GM12878 (cell line): Measurements from ENCODE around the gene SWI5. TPM values are rescaled to one million over a fixed set of nuclear protein-coding genes. Genes with fewer than 3 reads are reported as not detected.
A peak's percentile ranks its signal among the peaks of the same experiment; 100 is the strongest.

Experiments
- ATAC-seq: fragments of 200-7000 bp; cut with Tn5 transposase; 3 replicates; pipeline ENCODE4 v1.9.1; 2020; ENCODE audit warnings: mild to moderate bottlenecking, moderate library complexity
- BruUV-seq: library from RNA; stranded (reverse); fragments of 400-500 nt; replicated peaks from 2 replicates; lab custom pipeline; 2021; lab: Mats Ljungman, UMichigan
- CTCF ChIA-PET: fragments of 300-600 bp; sonication (Branson Sonifier 250); formaldehyde crosslinking; extraction: SDS; loops from one replicate; lab custom pipeline; 2021; ENCODE audit warnings: inconsistent platforms; lab: Yijun Ruan, JAX
- POLR2A ChIA-PET: fragments of 350-600 bp; formaldehyde crosslinking; extraction: SDS; loops from one replicate; lab custom pipeline; 2021; ENCODE audit warnings: inconsistent platforms; lab: Charles Lee
- RAD21 ChIA-PET: fragments of 300-600 bp; sonication (Branson Sonifier 250); formaldehyde crosslinking; loops from one replicate; lab custom pipeline; 2023; ENCODE audit warnings: antibody characterized with exemption; ENCODE audit not compliant: unreplicated experiment; lab: Charles Lee
- SMC1A ChIA-PET: fragments of 300-600 bp; sonication (Branson Sonifier 250); formaldehyde crosslinking; loops from one replicate; lab custom pipeline; 2023; ENCODE audit not compliant: unreplicated experiment, uncharacterized antibody; lab: Charles Lee
- DNase-seq: peaks from one replicate; pipeline ENCODE4 v3.0.0-alpha.2; 2011; ENCODE audit warnings: low read depth, low spot score
- FAIRE-seq: peaks from 3 replicates; lab custom pipeline; 2011; peaks lifted over from hg19 to GRCh38; lab: Jason Lieb, UNC
- H2AFZ ChIP-seq: 2 replicates; pipeline ENCODE4 v1.6.0; 2011; ENCODE audit warnings: low read depth, low read length, control low read depth; ENCODE audit not compliant: control insufficient read depth
- H3K27ac ChIP-seq: 2 replicates; pipeline ENCODE4 v1.5.1; 2011; ENCODE audit warnings: control low read depth; ENCODE audit not compliant: control insufficient read depth, insufficient read depth
- H3K27me3 ChIP-seq, 2 experiments: replicated peaks in 1 of 2; 2 replicates each; pipeline versions ENCODE4 v1.6.0 to v1.6.1; 2011; ENCODE audit warnings: low read length in 1 of 2; ENCODE audit not compliant: control insufficient read depth in 2 of 2, insufficient read depth in 2 of 2
- H3K36me3 ChIP-seq, 2 experiments: 2 replicates each; pipeline ENCODE4 v1.5.1; 2011; ENCODE audit warnings: low read length in 1 of 2; ENCODE audit not compliant: control insufficient read depth in 2 of 2, insufficient read depth in 2 of 2
- H3K4me1 ChIP-seq: 2 replicates; pipeline ENCODE4 v1.6.1; 2011; ENCODE audit warnings: mild to moderate bottlenecking, low read length, moderate library complexity, mixed read lengths; ENCODE audit not compliant: control insufficient read depth, insufficient read depth
- H3K4me2 ChIP-seq: 2 replicates; pipeline ENCODE4 v1.6.0; 2011; ENCODE audit warnings: control low read depth; ENCODE audit not compliant: control insufficient read depth, insufficient read depth
- H3K4me3 ChIP-seq: fragments of 200-600 bp; sonication (generic); 2 replicates; pipeline ENCODE4 v1.5.1; 2016
- H3K79me2 ChIP-seq: 2 replicates; pipeline ENCODE4 v1.6.0; 2011; ENCODE audit warnings: low read length; ENCODE audit not compliant: control insufficient read depth, insufficient read depth
- H3K9ac ChIP-seq: 2 replicates; pipeline ENCODE4 v1.8.0; 2011; ENCODE audit warnings: low read length, control low read depth, mixed read lengths; ENCODE audit not compliant: control insufficient read depth, insufficient read depth
- H3K9me3 ChIP-seq: replicated peaks from 3 replicates; pipeline ENCODE4 v1.5.1; 2011; ENCODE audit warnings: mild to moderate bottlenecking, low read length; ENCODE audit not compliant: control insufficient read depth, insufficient read depth
- H4K20me1 ChIP-seq: 2 replicates; pipeline ENCODE4 v1.6.0; 2011; ENCODE audit not compliant: control insufficient read depth, insufficient read depth
- CBX5 ChIP-seq: sonication (generic); IDR thresholded peaks from 2 replicates; pipeline ENCODE4 v1.6.1; 2016; ENCODE audit warnings: low read depth, moderate library complexity, mild to moderate bottlenecking, inconsistent platforms
- CHD4 ChIP-seq: fragments of 200-600 bp; sonication (generic); IDR thresholded peaks from 2 replicates; pipeline ENCODE4 v1.6.1; 2016; ENCODE audit warnings: mild to moderate bottlenecking
- EP300 ChIP-seq, 2 experiments: fragments of 150-350 bp in 1 of 2; IDR thresholded peaks; 2 replicates each; pipeline ENCODE4 v1.6.1; 2011 to 2012; ENCODE audit warnings: low read depth in 2 of 2, low read length in 2 of 2, borderline replicate concordance in 1 of 2, improper control_type of control experiment in 1 of 2, inconsistent platforms in 1 of 2; ENCODE audit not compliant: control insufficient read depth in 1 of 2
- FOXM1 ChIP-seq: IDR thresholded peaks from 2 replicates; pipeline ENCODE4 v1.6.1; 2012; ENCODE audit warnings: low read depth, mild to moderate bottlenecking, inconsistent platforms, low read length, moderate library complexity
- HCFC1 ChIP-seq: fragments of 150-350 bp; IDR thresholded peaks from 2 replicates; pipeline ENCODE4 v1.6.1; 2014; ENCODE audit warnings: low read length
- HDAC2 ChIP-seq: fragments of 200-600 bp; sonication (generic); IDR thresholded peaks from 2 replicates; pipeline ENCODE4 v1.6.1; 2017
- MEF2A ChIP-seq: IDR thresholded peaks from 2 replicates; pipeline ENCODE4 v1.6.1; 2011; ENCODE audit warnings: low read depth, mild to moderate bottlenecking, low read length, moderate library complexity; ENCODE audit not compliant: insufficient read depth
- MTA3 ChIP-seq: IDR thresholded peaks from 2 replicates; pipeline ENCODE4 v1.6.1; 2012; ENCODE audit warnings: low read length, inconsistent platforms, borderline replicate concordance
- MYC ChIP-seq: IDR thresholded peaks from 2 replicates; pipeline ENCODE4 v1.6.1; 2011; ENCODE audit warnings: mild to moderate bottlenecking, low read length, moderate library complexity, inconsistent platforms; ENCODE audit not compliant: insufficient read depth, insufficient replicate concordance, insufficient read length, severe bottlenecking
- NFXL1 ChIP-seq: fragments of 450-650 bp; IDR thresholded peaks from 2 replicates; pipeline ENCODE4 v1.6.1; 2017; ENCODE audit warnings: antibody characterized with exemption, mild to moderate bottlenecking, borderline replicate concordance
- PKNOX1 ChIP-seq: fragments of 450-650 bp; IDR thresholded peaks from 2 replicates; pipeline ENCODE4 v1.6.1; 2016; ENCODE audit warnings: mild to moderate bottlenecking
- SMARCA5 ChIP-seq: fragments of 450-650 bp; IDR thresholded peaks from 2 replicates; pipeline ENCODE4 v1.6.1; 2017; ENCODE audit warnings: mild to moderate bottlenecking
- STAT1 ChIP-seq: fragments of 450-650 bp; conservative IDR thresholded peaks from 2 replicates; pipeline ENCODE4 v1.6.1; 2014; ENCODE audit warnings: antibody characterized with exemption, mild to moderate bottlenecking
- USF1 ChIP-seq: IDR thresholded peaks from 2 replicates; pipeline ENCODE4 v1.6.1; 2011; ENCODE audit warnings: borderline replicate concordance, low read depth, mild to moderate bottlenecking, moderate library complexity, mixed read lengths, low read length; ENCODE audit not compliant: insufficient read depth; ENCODE audit errors: extremely low read length
- YY1 ChIP-seq: IDR thresholded peaks from 2 replicates; pipeline ENCODE4 v1.6.1; 2011; ENCODE audit warnings: low read depth, mild to moderate bottlenecking, low read length
- ZNF622 ChIP-seq: fragments of 450-650 bp; IDR thresholded peaks from 2 replicates; pipeline ENCODE4 v1.6.1; 2017; ENCODE audit warnings: mild to moderate bottlenecking, inconsistent platforms
- WGBS: methylation state at CpG from one replicate; pipeline ENCODE4 v1.1.6; 2016; ENCODE audit warnings: low lambda C conversion rate; ENCODE audit not compliant: insufficient replicate concordance, insufficient coverage; ENCODE audit errors: missing lambda C conversion rate; 5-methylcytosine and 5-hydroxymethylcytosine counted together
- in situ Hi-C: fragments of 300-500 bp; cut with MboI; formaldehyde crosslinking; loops from 9 replicates; pipeline ENCODE4 v1.14.3; 2018; ENCODE audit warnings: mixed read lengths
- intact Hi-C: fragments of 100-400 bp; cut with micrococcal nuclease; formaldehyde crosslinking; loops from one replicate; pipeline ENCODE4 v1.14.2; 2022; ENCODE audit not compliant: unreplicated experiment
- polyA plus RNA-seq, 11 experiments: library from polyadenylated mRNA; depleted of rRNA in 4 of 11; unstranded in 6 of 11; stranded (reverse) in 5 of 11; fragments of >200 nt; fragmentation: Nextera tagmentation in 4 of 11; fragmentation: Illumina TruSeq in 1 of 11; extraction: Ambion mirVana in 4 of 11; extraction: Trizol in 1 of 11; gene quantifications; 1 replicate in 1 of 11; 2 replicates in 10 of 11; pipeline versions ENCODE4 v1.2.1 to v1.2.3, GENCODE V29; 2011 to 2016; ENCODE audit warnings: inconsistent platforms in 2 of 11, missing spikeins in 2 of 11, low read depth in 1 of 11
- total RNA-seq, 4 experiments: library from RNA; depleted of rRNA in 3 of 4; stranded (reverse); fragments of >200 nt in 3 of 4; fragmentation: Illumina TruSeq in 1 of 4; extraction: Trizol in 1 of 4; gene quantifications; 2 replicates each; pipeline versions ENCODE4 v1.2.1 to v1.2.3, GENCODE V29; 2013 to 2021

The SWI5 gene
- total and polyA plus RNA-seq, 10 of the 15 experiments (the other 5 are each of a cell fraction or from before 2014, with no cell fraction given): 13.3 to 36.2 (median 18.1) TPM

GRCh38 chr9:128250839-128251731 lies 25.0 kb upstream of the SWI5 start:
- no peak for FAIRE-seq
- 15% methylated on average over 25 of the region's 43 CpGs for WGBS
- in situ Hi-C loops: no loop called here

DNA sequence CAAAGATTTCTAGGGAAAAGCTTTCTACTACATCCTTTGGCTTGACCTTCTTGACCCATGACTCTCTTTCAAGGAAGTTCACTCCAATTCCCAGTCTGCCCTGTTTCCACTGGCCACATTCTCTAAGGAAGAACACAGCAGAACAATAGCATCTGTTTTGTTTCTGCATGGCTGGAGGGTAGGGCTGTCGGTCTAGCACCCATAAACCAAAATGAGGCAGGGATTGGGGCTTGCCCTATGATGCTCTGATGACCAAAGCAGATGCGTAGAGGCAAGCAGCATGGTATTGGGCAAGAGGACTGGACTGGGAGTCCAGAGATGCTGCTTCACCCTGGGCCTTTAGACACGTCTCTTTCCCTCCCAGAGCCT lies 24.4 kb upstream of the SWI5 start:
- ATAC-seq: no peak
- Histone ChIP-seq H3K27ac (no peak overlapping the region), H3K9ac (no peak overlapping the region), H3K4me1 (no peaks in the 10 kb centered on the region), H2AFZ (no peak overlapping the region), H3K27me3 (peaks cover 0 to 3% of the 10 kb centered on the region in 2 experiments; a peak in 2 of 4 replicates), H4K20me1 (no peaks in the 10 kb centered on the region), H3K4me3 (no peak overlapping the region), H3K4me2 (no peak overlapping the region), H3K79me2 (no peaks in the 10 kb centered on the region), H3K36me3 (no peaks in the 10 kb centered on the region; a peak in 1 of 4 replicates), H3K9me3 (no peaks in the 10 kb centered on the region)
- CTCF ChIA-PET: no interaction called here
- SMC1A ChIA-PET: no interaction called here
- in situ Hi-C loops (no loop called here), intact Hi-C loops (no loop called here)
- DNase-seq: no peak
- WGBS: 28% methylated on average over 3 of the region's 3 CpGs
- FAIRE-seq: no peak
- TF ChIP-seq HDAC2: no peak
- TF ChIP-seq EP300 (IDR thresholded peaks at IDR 0.05; ENCODE audit: borderline replicate concordance in 1 of 2, control insufficient read depth in 1 of 2, low read depth in 2 of 2, low read length in 2 of 2): no peak
- TF ChIP-seq FOXM1: no peak
- TF ChIP-seq CHD4: no peak
- no peak for TF ChIP-seq MTA3
- TF ChIP-seq PKNOX1: no peak
- TF ChIP-seq MYC: no peak
- TF ChIP-seq USF1: no peak
- RAD21 ChIA-PET: no interaction called here
- POLR2A ChIA-PET: no interaction called here
- no TSS peak for BruUV-seq

More at GRCh38 chr9:128250839-128251731, 25.0 kb upstream of the SWI5 start:
- H3K9ac ChIP-seq: no peak overlapping the region
- SMC1A ChIA-PET: interaction anchor here (1.4 kb wide), 1 partner anchor 10 kb away, joined by 3 read pairs; no protein-coding TSS in a partner anchor
- no peaks in the 10 kb centered on the region for H3K9me3 ChIP-seq
- RAD21 ChIA-PET: no interaction called here
- peaks cover 0 to 3% of the 10 kb centered on the region in 2 experiments; a peak in 2 of 4 replicates for H3K27me3 ChIP-seq
- CTCF ChIA-PET: interaction anchor here (0.7 to 1.8 kb wide), 4 partner anchors 8 to 90 kb away, joined by 3 to 9 read pairs (median 3); no protein-coding TSS in a partner anchor
- H3K27ac ChIP-seq: no peak overlapping the region
- no peaks in the 10 kb centered on the region for H3K4me1 ChIP-seq
- ATAC-seq: no peak
- peak overlapping the region; percentile 28 for H2AFZ ChIP-seq
- no peak for DNase-seq
- TF ChIP-seq STAT1 (no peak), HCFC1 (no peak), CBX5 (no peak), MEF2A (no peak), SMARCA5 (no peak), YY1 (no peak), NFXL1 (no peak), ZNF622 (no peak)
- peak overlapping the region; percentile 64; the same call in 1 of the 2 replicates for H3K4me3 ChIP-seq
- peak overlapping the region; percentile 58 for H3K4me2 ChIP-seq
- H3K36me3 ChIP-seq: no peaks in the 10 kb centered on the region
- no TSS peak for BruUV-seq
- H3K79me2 ChIP-seq: no peaks in the 10 kb centered on the region
- no peaks in the 10 kb centered on the region for H4K20me1 ChIP-seq
- intact Hi-C loops: no loop called here
- POLR2A ChIA-PET: interaction anchor here (0.9 to 1.4 kb wide), 2 partner anchors 25 to 27 kb away, joined by 3 read pairs; partner anchors contain the start of genes GOLGA2 and SWI5
